C4-2B (cell line): ENCODE data around the gene ARNT2.

Experiments
- CTCF ChIP-seq: fragments of 450-650 bp; conservative IDR thresholded peaks from 2 replicates; pipeline ENCODE4 v1.5.1; 2017; ENCODE audit warnings: mild to moderate bottlenecking
- ZFX ChIP-seq: fragments of 450-650 bp; IDR thresholded peaks from 2 replicates; pipeline ENCODE4 v1.6.1; 2017

GRCh38 chr15:80586161-80586560, 182.0 kb downstream of the ARNT2 start:
- TF ChIP-seq CTCF (no peak), ZFX (no peak)
